ENCODE results near the gene TBX1. TPM values are rescaled to one million over a fixed set of nuclear protein-coding genes. Genes with fewer than 3 reads are reported as not detected.

The TBX1 gene
- total and polyA plus RNA-seq, 2 of the 13 experiments (the other 11 are each of a cell fraction or from before 2014, with no cell fraction given): not detected

DNA sequence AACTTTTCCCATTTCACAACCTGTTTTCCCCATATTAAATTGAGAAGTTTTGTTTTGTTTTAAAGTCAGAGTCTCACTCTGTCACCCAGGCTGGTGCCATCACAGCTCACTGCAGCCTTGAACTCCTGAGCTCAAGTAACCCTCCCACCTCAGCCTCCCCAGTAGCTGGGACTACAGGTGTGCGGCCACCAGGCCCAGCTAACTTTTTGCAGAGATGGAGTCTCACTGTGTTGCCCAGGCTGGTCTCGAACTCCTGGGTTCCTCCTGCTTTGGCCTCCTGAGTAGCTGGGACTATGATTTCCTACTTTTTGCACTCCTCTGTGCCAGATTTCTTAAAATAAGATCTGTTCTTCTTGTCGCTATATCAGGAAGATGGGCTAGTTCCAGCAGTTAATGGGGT, 49.2 kb downstream of the TBX1 start (continued):
- TF ChIP-seq, protein P1, sequence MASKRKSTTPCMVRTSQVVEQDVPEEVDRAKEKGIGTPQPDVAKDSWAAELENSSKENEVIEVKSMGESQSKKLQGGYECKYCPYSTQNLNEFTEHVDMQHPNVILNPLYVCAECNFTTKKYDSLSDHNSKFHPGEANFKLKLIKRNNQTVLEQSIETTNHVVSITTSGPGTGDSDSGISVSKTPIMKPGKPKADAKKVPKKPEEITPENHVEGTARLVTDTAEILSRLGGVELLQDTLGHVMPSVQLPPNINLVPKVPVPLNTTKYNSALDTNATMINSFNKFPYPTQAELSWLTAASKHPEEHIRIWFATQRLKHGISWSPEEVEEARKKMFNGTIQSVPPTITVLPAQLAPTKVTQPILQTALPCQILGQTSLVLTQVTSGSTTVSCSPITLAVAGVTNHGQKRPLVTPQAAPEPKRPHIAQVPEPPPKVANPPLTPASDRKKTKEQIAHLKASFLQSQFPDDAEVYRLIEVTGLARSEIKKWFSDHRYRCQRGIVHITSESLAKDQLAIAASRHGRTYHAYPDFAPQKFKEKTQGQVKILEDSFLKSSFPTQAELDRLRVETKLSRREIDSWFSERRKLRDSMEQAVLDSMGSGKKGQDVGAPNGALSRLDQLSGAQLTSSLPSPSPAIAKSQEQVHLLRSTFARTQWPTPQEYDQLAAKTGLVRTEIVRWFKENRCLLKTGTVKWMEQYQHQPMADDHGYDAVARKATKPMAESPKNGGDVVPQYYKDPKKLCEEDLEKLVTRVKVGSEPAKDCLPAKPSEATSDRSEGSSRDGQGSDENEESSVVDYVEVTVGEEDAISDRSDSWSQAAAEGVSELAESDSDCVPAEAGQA (IDR thresholded peaks at IDR 0.05; ENCODE audit: low read depth): no peak
- TF ChIP-seq, protein P1 (CRISPR knock-in tag; IDR thresholded peaks at IDR 0.05; ENCODE audit: borderline replicate concordance): no peak
- TF ChIP-seq PHF21A (CRISPR knock-in tag; IDR thresholded peaks at IDR 0.05): no peak
- no peak for TF ChIP-seq ZNF589 (CRISPR knock-in tag; conservative IDR thresholded peaks at IDR 0.05)
- no peak for TF ChIP-seq ZNF510 (CRISPR knock-in tag; IDR thresholded peaks at IDR 0.05; ENCODE audit: low read depth)
- TF ChIP-seq IRF9 (CRISPR knock-in tag; IDR thresholded peaks at IDR 0.05; ENCODE audit: borderline replicate concordance): no peak
- no peak for TF ChIP-seq PHF8 (CRISPR knock-in tag; IDR thresholded peaks at IDR 0.05)
- no peak for TF ChIP-seq ZNF543 (CRISPR knock-in tag; IDR thresholded peaks at IDR 0.05)
- no peak for TF ChIP-seq ZBTB20 (CRISPR knock-in tag; IDR thresholded peaks at IDR 0.05; ENCODE audit: borderline replicate concordance, low read depth)
- TF ChIP-seq TBX2 (CRISPR knock-in tag; IDR thresholded peaks at IDR 0.05; ENCODE audit: borderline replicate concordance): no peak
- TF ChIP-seq ELF1 (CRISPR knock-in tag; IDR thresholded peaks at IDR 0.05): no peak
- TF ChIP-seq REL (CRISPR knock-in tag; conservative IDR thresholded peaks at IDR 0.05): no peak
